WERI-Rb-1 (cell line): Measurements from ENCODE around the gene SRGN.

Experiments used
- DNase-seq: peaks from one replicate; pipeline ENCODE4 v3.0.0-alpha.2; 2020
- H3K27ac ChIP-seq: fragments of 250-450 bp; sonication (Bioruptor Pico); 2 replicates; pipeline ENCODE4 v1.5.1; 2020; ENCODE audit warnings: mild to moderate bottlenecking, moderate library complexity
- H3K27me3 ChIP-seq: fragments of 250-450 bp; sonication (Bioruptor Pico); 2 replicates; pipeline ENCODE4 v1.5.1; 2021; ENCODE audit warnings: mild to moderate bottlenecking, low read depth, moderate library complexity; ENCODE audit not compliant: insufficient read depth, severe bottlenecking
- H3K36me3 ChIP-seq: fragments of 250-450 bp; sonication (Bioruptor Pico); 2 replicates; pipeline ENCODE4 v1.5.1; 2020; ENCODE audit warnings: mild to moderate bottlenecking, moderate library complexity
- H3K4me3 ChIP-seq: 2 replicates; pipeline ENCODE4 v1.5.1; 2011; ENCODE audit warnings: low read depth, mild to moderate bottlenecking, control low read depth, low read length
- H3K9me3 ChIP-seq: fragments of 250-450 bp; sonication (Bioruptor Pico); 2 replicates; pipeline ENCODE4 v1.5.1; 2021; ENCODE audit warnings: mild to moderate bottlenecking, moderate library complexity; ENCODE audit not compliant: severe bottlenecking
- CTCF ChIP-seq: IDR thresholded peaks from 2 replicates; pipeline ENCODE4 v1.5.1; 2011; ENCODE audit warnings: low read depth, mild to moderate bottlenecking, control low read depth, inconsistent platforms, low read length

SRGN gene

GRCh38 chr10:69096045-69096444, 8.1 kb downstream of the SRGN start:
- no peaks in the 10 kb centered on the region for H3K27me3 ChIP-seq
- H3K9me3 ChIP-seq: no peaks in the 10 kb centered on the region
- H3K4me3 ChIP-seq: no peak overlapping the region
- DNase-seq: no peak
- no peak overlapping the region for H3K27ac ChIP-seq
- TF ChIP-seq CTCF: no peak
- H3K36me3 ChIP-seq: no peaks in the 10 kb centered on the region

- Histone ChIP-seq H3K27ac (no peak overlapping the region), H3K4me3 (no peak overlapping the region), H3K36me3 (no peaks in the 10 kb centered on the region), H3K27me3 (no peaks in the 10 kb centered on the region), H3K9me3 (no peaks in the 10 kb centered on the region)
- no peak for DNase-seq
- TF ChIP-seq CTCF: no peak
Measured at GRCh38 chr10:69097729-69098128, 9.8 kb downstream of the SRGN start.

GRCh38 chr10:69100136-69100872, 12.4 kb downstream of the SRGN start:
- TF ChIP-seq CTCF: no peak
- Histone ChIP-seq H3K27me3 (no peaks in the 10 kb centered on the region), H3K4me3 (no peak overlapping the region), H3K36me3 (no peaks in the 10 kb centered on the region), H3K9me3 (peaks cover 7% of the 10 kb centered on the region), H3K27ac (no peak overlapping the region)
- no peak for DNase-seq

GRCh38 chr10:69101451-69102095, 13.7 kb downstream of the SRGN start:
- no peak overlapping the region for H3K27ac ChIP-seq
- peaks cover 7% of the 10 kb centered on the region for H3K9me3 ChIP-seq
- DNase-seq: no peak
- H3K27me3 ChIP-seq: no peaks in the 10 kb centered on the region
- H3K4me3 ChIP-seq: no peak overlapping the region
- H3K36me3 ChIP-seq: no peaks in the 10 kb centered on the region
- no peak for TF ChIP-seq CTCF

- Histone ChIP-seq H3K36me3 (no peaks in the 10 kb centered on the region), H3K9me3 (peaks cover 7% of the 10 kb centered on the region), H3K27ac (no peak overlapping the region), H3K4me3 (no peak overlapping the region), H3K27me3 (no peaks in the 10 kb centered on the region)
- no peak for DNase-seq
- no peak for TF ChIP-seq CTCF
Measured at GRCh38 chr10:69102440-69102839, 14.5 kb downstream of the SRGN start.
